HG03095 (cell line): ENCODE results near the gene NOS1AP.

Experiments used
- ATAC-seq: cut with Tn5 transposase; IDR thresholded peaks from one replicate; pipeline ENCODE4 v1.9.1; 2021; ENCODE audit warnings: moderate library complexity; ENCODE audit not compliant: unreplicated experiment

Gene NOS1AP

DNA sequence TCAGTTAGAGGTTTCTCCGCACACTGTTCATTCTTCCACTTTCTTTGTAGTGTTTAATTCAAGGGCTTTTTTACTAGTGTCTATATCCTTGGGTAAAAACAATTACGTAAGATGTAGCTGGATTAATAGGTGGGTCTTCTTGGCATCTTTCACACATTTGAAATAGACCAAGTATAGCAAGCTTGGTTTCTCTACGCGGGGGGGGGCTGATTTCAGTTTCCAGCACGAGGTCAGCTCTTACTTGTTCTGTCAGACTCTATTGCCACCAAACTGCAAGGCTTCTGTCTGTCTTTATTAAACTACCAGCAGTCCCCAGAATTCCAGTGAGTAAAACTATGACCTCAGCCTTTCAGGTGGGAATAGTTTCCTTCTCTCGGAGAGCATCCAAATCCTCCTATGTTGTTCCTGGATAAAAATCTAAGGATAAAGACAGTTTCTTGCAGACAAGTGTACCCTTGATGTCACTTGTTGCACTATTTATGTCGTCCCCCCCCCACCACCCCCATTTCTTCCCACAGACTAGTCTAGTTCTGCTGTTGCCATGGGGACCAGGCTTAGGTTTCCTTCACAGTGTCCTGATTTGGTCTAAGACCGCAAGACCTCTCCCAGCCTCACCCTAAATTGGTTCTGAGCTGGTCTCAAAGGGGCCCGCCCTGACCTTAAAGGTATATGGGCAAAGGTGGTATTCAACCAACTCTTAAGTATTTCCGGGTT is 290.2 kb downstream of the NOS1AP start:
- ATAC-seq, result no peak

DNA sequence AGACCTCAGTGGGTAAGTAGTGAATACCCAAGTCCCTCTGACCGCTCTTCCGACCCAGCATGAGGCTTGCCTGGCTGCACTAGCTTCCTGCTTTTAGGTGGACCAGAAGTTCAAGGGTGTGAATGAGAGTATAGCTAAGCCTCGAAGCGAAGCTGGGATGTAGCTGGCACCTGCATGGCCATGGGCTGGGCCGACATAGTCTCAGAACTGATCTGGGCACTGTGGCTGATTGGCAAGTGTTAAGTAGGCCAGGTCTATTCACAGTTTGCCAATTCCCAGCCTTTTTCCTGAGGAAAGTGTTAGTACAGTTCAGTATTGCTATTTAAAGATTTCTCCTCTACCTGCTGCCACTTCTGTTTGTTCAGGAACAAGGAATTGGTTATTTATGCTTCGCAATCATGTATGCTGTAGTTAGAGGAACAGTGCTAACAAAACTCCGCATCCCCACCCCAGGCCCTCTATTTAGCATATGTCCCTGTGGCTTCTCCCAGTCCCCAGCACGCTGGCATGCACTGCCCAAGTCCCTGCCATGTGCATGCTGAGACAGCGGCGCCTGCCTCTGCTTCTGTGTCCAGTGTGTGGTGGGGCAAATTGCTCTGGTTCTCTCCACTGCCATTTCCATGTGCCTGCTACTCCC is 290.9 kb downstream of the NOS1AP start:
- no peak for ATAC-seq

DNA sequence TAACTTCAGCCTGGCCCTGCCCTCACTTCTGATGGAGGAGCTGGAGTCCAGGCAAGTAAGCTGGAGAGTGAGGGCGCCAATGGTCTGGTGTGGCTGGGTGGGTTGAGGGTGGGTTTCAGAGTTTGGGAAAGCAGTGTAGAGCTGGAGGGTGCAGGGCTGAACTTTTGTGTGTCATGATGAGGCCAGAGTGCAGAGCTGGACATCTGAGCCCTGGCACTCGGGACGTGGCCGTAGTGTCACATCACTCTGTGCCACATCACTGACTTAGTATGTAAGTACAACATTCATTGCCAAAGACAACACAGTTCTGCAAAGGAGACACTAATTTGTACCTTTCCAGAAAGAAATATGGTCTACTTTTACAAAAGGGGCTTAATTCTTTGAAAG is 291.4 kb downstream of the NOS1AP start:
- ATAC-seq, result no peak

DNA sequence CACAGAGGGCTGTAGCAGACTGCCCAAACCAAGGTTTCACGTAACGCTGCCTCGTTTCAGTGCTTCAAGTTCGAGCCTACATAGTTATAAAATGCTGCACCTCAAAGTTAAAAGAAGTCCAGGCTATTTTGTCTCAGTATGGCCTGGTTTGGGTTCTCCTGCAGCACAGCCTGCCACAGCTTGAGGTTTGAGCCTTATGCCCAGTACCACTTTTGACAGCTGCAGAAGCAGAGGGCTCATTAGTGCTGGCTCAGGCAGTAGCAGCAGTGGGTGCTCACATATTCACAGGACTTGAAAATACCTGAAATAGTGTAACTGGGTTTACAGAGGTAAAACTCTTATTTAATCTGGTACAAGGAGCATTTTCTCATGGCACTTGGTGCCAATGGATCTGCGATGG is 291.9 kb downstream of the NOS1AP start:
- no peak for ATAC-seq

DNA sequence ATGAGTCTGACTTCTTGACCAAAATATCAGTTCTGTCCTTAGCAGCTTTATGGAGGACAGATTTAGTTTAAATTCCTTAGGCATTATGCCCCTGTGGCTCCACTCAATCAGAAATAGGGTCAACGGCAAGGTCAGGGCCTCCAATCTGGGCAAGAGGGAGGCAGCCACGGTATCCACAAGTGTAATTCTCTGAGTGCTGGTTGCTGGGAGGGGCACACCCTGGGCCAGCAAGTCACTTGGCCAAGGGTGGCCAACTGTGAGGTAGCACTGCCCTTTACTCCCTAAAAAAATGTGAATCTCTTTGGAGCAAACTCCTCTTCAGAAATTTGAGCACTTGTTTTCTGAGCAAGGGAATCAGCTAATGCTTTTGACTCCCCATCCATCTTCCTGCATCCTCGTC is 294.3 kb downstream of the NOS1AP start:
- no peak for ATAC-seq

DNA sequence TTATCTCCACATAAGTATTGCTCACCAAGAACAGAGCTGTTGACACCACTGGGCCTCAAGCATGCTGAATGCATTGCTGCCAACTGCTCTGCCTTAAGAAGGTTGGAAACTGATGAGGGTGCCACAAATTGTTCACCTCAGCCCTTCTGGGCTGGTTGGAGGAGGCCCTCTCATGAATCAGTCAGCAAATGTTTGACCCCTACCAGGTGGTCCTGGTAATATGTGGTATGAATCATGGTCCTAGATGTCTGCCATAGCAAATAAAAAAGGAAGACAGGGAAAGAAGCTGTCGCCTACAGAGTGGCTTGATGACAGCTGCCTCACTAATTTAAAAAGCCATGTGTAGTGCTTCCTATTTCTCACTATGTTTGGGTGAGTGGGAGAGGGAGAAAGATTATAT is 295.0 kb downstream of the NOS1AP start:
- ATAC-seq, result no peak

DNA sequence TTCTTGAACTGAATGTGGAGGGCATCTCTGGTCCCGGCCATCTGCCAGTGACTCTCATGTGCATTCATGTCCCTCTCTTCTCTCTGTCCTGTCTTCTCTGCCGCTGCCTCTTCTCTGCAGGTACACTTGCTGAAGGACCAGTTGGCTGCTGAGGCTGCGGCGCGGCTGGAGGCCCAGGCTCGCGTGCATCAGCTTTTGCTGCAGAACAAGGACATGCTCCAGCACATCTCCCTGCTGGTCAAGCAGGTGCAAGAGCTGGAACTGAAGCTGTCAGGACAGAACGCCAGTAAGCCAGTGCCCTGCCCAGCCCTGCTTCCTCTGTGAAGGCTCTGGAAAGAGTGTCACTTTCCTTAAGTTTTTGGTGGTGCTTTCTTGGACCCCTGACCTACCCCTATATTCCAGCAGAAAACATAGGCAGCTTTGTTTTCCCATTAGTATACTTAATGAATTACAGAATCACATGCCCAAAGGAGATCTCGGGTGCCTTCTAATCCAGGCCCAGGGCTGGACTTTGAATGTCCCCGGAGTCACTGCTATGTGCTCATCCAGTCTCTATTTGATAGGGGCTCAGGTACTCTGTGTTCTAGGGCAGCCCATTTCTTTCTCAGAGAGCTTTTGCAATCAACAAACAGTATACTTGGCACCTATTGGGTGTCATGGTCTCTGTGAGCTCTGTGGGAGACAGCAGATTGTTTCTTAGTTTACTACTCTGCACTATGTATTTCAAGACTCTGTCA is 296.0 kb downstream of the NOS1AP start:
- no peak for ATAC-seq

DNA sequence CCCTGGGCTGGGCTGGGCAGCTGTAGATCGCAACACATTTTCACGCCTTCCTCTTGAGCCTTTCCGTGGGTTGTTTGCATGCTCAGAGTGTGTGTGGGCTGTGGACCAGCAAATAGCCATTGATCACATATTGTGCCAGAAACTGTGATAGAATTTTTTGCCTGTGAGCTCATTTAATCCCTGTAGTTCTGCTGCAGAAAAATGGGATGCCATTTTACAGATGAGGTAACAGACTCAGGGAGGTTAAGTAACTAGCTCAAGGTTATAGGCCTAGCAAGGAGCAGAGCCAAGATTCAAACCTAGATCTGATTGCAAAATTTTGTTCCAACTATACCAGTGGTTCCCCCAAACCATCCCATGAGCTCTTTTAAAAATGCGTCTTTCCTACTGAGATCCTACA is 296.7 kb downstream of the NOS1AP start:
- no peak for ATAC-seq

DNA sequence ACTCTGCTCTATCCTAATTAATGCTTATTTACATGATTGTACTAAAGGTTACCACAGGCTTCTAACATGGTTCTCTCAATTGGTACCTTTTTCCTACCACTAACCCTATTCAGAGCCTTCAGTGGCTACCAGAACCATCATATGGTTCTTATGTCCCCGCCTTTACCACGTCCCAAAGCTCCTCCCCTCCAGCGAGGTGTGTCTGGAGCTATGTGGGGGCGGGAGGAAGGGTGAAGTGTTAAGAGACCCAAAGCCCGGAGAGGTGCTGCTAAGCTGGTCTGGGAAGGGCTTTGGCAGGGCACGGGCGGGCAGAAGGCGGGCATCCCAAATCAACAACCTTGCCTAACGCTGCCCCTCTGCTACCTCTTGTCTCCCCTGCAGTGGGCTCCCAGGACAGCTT is 297.2 kb downstream of the NOS1AP start:
- no peak for ATAC-seq

DNA sequence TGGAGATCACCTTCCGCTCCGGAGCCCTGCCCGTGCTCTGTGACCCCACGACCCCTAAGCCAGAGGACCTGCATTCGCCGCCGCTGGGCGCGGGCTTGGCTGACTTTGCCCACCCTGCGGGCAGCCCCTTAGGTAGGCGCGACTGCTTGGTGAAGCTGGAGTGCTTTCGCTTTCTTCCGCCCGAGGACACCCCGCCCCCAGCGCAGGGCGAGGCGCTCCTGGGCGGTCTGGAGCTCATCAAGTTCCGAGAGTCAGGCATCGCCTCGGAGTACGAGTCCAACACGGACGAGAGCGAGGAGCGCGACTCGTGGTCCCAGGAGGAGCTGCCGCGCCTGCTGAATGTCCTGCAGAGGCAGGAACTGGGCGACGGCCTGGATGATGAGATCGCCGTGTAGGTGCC is 297.6 kb downstream of the NOS1AP start:
- ATAC-seq, result no peak

DNA sequence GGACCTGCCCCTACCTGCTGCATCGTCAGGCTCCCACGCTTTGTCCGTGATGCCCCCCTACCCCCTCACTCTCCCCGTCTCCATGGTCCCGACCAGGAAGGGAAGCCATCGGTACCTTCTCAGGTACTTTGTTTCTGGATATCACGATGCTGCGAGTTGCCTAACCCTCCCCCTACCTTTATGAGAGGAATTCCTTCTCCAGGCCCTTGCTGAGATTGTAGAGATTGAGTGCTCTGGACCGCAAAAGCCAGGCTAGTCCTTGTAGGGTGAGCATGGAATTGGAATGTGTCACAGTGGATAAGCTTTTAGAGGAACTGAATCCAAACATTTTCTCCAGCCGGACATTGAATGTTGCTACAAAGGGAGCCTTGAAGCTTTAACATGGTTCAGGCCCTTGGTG is 298.3 kb downstream of the NOS1AP start:
- ATAC-seq, result no peak

DNA sequence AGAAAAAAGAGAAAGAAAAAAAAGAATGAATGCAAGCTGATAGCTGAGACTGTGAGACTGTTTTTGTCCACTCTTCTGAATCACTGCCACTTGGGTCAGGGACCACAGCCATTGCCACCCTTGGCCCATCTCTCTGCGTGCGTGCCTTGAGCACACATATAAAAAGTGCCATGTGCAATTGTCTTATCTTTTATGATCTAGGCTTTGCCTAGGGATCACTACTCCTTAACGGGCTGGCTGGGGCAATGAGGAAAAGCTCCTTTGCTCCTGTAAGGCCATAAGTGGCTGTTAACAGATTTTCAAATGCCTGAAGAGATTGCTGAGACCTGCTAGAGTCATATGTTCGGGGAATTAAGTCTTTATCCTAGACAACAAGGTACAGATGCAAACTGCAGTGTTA is 299.0 kb downstream of the NOS1AP start:
- ATAC-seq, result no peak

DNA sequence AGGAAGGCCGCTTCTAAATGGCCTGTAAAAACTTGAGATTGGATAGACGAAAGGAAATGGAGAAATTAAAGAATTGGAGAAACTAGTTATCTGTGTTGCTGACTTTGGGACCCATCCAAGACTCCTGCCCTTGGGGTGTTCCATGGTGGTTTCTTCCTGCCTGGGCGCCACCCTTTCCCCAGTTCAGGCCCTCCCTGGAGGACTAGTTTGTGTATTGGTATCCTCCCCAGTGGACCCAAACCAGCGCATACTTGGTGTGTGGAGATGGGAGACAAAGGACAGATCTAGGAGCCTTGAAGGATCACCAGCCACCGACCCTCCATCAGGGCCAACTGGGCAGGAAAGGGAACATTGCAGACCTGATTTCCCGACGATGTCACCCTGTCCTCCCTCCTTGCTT is 300.1 kb downstream of the NOS1AP start:
- ATAC-seq, result no peak

DNA sequence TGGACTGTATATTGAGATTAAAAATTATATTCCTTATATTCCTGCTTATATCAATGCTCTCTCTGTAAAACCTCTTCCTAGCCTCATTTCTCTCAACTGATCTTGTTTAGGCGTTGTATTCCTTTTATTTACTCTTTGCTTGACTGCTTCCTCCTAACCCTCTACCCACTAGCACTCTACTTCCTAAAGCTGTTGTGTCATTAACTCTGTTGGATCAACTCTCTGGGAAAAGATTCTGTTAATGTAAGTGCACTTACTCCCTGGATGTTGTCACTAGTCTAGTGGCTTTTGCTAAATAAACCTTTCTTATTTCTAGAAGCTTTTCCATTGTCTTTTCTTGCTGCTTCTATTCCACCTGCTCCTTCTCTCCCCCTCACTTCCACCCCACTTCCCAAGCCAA is 300.7 kb downstream of the NOS1AP start:
- ATAC-seq, result no peak

DNA sequence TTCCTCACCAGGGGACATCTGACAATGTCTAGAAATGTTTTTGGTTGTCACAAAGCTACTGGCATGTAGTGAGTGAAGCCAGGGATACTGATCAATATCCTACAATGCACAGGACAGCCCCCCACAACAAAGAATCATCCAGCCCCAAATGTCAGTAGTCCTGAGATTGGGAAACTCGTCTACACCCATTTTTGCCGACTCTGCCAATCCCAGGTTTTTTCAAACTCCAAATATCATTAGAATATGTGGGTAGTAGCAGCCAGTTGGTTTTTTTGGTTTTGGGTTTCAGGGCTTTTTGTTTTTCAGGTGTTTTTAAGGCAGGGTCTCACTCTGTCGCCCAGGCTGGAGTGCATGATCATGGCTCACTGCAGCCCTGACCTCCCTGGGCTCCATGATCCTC is 301.2 kb downstream of the NOS1AP start:
- no peak for ATAC-seq

DNA sequence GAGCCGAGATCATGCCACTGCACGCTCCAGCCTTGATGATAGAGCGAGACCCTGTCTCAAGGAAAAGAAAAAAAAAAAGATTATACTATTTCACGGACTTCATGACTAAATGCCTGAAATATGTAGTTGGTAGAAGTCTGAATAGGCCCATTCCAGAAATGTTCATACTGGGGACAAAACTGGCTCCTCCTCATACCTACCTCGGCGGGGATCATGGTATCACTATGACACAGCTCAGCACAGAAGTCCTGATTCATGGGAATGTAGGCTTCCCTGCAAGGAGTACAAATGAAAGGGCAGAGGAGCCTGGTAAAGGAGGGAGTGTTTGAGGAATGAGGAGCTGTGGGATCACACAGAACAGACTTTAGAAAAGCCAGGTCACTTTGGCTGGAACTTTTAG is 302.1 kb downstream of the NOS1AP start:
- ATAC-seq, result no peak

DNA sequence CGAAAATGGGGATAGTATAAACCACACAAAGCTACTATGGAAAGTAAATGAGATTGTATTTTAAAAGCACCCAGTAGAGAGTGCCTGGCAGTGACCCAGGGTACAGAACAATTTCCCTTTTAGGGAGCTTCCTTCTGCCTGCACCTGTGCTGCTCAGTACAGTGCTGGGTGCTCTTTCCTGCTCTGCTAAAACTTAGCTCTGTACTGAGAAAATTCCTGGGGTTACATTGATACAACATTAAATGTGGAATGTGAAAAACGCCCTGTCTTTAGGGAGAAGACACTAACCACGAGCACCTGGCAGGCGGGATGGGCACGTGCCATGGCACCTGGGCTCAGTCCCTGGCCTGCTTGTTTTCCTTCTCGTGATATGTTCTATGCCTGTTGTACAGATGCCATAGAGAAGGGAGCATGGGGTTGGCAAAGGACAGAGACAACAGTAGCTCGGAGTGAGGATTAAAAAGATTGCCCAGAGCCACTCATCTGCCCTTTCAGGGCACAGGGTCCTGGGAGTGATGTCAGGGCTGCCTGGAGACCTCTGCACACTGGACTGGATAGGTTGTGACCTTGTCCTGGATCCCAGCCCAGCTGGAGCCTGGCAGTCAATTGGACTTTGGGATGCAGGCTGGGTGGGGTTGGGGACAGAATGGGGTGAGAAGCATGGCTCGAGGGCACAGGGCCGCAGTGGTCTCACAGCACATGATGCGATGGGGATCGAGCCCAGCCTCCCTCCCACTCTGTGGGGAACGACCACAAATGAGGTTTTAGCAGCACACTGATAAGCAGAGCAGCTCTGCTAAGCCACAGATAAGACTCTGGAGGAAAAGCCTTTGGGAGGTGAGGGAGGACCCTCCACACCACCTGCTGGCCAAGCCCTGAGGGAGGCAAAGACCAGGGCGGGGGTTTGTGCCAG is 302.9 kb downstream of the NOS1AP start:
- no peak for ATAC-seq

DNA sequence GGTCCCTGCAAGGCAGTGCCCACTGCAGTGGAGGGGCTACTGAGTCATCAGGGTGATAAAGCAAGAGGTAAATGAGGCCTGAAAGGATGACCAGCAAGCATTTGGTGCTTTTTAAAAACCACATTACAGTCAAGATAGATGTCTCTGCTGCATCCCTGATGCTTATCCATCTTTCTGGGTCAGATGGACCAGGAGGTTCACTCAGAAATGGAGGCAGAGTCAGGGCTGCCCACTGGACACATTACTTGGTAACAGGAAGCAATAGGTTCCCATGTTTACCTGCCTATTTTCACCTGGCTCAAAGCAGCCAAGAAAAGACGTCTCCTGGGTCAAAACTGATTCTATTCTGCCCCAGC is 303.6 kb downstream of the NOS1AP start:
- ATAC-seq, result no peak

DNA sequence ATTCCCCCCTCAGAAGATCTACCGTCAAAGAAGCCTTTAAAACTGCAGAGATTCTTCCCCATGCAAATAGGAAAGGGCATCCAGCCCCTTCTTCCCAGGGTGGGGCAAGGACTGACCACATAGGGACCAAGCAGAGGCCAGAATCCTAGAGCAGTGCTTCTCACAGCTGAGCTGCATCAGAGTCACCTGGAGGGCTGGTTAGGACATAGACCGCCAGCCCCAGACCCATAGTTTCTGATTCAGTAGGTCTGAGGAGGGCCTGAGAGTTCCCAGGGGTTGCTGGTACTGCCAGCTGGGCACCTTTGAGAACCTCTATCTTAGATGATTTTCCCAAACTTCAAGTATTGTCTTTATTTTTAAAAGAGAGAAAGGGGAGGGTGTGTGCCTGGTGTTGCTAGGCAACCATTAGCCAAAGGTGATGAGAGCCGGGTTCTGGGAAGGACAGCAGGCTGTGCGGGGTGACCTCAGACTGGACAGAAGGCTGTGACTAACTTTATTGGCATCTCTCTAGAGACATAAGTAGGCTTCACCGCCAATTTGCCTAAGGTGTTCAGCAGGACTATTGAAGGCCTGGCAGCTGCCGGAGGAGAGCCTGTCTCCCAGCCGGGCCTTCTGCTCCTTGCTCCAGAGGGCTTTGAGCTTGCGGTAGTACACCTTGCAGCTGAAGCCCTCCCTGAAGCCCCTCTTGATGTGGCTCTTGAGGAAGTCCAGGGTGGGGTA is 304.2 kb downstream of the NOS1AP start:
- ATAC-seq, result no peak

DNA sequence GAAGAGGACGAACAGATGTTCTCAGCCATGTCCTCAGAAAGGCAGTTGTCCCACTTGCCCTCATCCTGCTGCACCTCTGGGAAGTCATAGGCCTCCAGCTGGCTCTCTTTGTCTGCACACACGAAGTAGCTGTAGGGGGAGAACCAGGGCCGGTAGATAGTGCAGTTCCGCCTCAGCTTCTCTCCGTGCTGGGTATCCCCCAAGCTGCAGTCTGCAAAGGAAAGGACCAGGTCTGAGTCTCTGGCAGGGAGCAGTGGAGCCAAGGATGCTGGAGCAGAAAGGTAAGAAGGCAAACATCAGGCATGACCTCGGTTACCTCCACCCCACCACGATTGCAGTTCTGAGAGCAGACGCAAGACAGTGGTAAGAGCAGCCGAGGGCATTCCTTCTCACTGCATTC is 304.9 kb downstream of the NOS1AP start:
- ATAC-seq, result no peak

DNA sequence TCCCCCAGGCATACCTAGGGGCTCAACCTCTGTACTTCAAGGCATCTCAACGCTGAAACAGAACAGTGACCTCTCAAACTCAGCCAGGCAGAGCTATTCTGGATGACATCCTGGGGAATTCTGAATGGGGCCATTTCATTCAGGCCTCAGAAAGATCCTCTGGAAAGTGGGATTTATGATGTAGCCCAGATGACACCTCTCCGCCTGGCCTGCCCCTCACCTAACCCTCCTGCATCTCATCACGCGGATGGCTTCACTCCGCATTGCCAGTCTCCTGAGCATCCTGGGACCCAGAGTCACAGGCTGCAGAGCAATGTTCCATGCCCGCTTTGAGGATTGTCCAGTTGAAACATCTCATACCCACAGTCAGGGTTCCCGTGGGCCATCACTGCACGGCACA is 306.0 kb downstream of the NOS1AP start:
- no peak for ATAC-seq
